Measurements from ENCODE around the gene REN.

REN gene

DNA sequence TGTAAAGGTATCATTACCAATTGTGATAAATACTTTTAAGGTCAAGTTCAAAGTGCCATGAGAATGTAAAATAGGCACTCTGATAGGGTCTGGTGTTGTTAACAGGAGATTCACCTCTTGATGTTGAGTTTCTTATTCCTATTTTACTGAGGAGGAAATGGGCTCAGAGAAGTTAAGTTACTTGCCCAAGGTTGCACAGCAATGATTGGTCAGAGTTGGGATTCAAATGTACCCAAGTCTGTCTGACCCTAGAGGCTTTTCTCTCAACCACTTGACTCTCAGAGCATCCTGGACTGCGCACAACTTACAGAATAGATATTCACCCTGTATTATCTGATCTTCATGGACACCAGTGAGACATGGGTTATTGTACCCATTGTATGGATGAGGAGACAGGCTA lies 59.3 kb downstream of the REN start:
- DNase-seq, result no peak

GRCh38 chr1:204105131-204105515 lies 61.0 kb downstream of the REN start:
- no peak for DNase-seq
